ENCODE data around the gene SLC38A10.

The SLC38A10 gene

DNA sequence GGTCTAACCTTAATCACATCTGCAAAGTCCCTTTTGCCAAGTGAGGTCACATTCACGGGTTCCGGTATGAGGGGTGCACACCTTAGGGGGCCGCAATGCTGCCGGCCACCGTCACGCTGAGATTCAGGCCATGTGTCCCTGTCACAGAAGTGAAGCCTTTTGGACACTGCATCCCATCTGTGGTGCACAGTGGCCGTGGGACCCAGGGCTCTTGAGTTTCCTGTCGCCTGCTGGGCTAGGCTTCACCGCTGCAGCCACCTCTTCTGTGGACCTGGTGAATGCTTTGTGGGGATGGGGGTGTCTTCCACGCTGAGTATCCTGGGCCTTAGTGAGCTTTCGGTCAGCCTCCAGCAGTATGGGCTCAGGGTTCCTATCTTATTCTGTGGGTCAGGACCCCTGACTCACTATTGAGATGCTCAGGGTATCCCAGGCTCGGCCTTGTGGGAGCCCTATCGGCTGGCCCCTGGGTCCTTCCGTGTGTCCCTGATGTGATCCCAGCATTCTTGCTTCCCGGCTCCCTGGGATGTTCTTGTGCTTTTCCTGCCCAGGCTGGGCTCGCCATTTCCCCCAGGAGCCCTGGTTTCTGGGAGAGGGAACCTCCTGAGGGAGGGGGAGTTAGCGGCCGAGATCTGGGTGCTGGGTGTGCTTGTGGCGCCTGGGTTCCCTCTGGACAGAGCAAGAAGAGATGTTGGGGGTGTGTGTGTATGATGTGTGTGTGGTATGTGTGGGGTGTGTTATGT, 4.9 kb upstream of the SLC38A10 start:
- no peaks in the 10 kb centered on the region for H3K27me3 ChIP-seq (ENCODE audit: control insufficient read depth, insufficient read depth, low read length)
- no peak overlapping the region for H3K27ac ChIP-seq (ENCODE audit: low read length)
- H3K36me3 ChIP-seq (ENCODE audit: control insufficient read depth, low read depth, low read length) = no peaks in the 10 kb centered on the region
- no peaks in the 10 kb centered on the region for H3K9me3 ChIP-seq (ENCODE audit: control insufficient read depth, low read depth, low read length)
- H3K9ac ChIP-seq (ENCODE audit: low read length) = no peak overlapping the region
- no peak overlapping the region for H3K4me3 ChIP-seq (ENCODE audit: low read length)
- H3K4me1 ChIP-seq (ENCODE audit: control insufficient read depth, low read depth, low read length) = peaks cover 5% of the 10 kb centered on the region

DNA sequence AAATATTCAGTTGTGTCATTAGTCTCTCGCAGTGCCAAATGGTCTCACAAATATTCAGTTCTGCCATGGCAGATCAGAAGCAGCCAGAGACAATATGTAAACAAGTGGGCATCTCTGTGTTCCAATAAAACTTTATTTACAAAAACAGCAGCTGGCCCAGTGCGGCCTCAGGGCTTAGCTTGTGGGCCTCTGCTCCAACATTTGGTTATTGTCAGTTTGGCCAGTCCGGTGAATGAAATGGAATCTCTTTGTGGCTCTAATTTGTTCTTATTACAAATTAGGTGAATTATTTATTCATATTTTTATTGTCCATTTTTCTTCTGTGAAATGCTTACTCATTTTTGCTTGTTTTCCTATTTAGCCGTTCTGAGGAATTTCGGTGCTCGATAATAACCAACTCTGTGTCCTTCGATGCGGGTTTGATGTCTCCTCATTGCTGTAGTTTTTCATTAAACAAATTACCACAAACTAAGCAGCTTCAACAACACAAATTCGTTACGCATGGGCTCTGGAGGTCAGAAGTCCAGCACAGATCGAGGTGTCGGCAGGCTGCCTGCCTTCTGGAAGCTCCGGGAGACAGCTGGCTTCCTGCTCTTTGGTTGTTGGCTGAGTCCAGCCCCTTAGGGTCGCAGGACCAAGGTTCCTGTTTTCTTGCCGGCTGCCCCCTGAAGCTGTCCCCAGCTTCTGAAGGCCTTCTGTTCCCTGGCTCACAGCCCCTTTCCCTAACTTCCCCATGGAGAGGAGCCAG, 4.1 kb upstream of the SLC38A10 start:
- Histone ChIP-seq H3K4me3 (ENCODE audit: low read length) (no peak overlapping the region), H3K9ac (ENCODE audit: low read length) (no peak overlapping the region), H3K27ac (ENCODE audit: low read length) (no peak overlapping the region), H3K27me3 (ENCODE audit: control insufficient read depth, insufficient read depth, low read length) (no peaks in the 10 kb centered on the region), H3K9me3 (ENCODE audit: control insufficient read depth, low read depth, low read length) (no peaks in the 10 kb centered on the region), H3K4me1 (ENCODE audit: control insufficient read depth, low read depth, low read length) (peaks cover 5% of the 10 kb centered on the region), H3K36me3 (ENCODE audit: control insufficient read depth, low read depth, low read length) (no peaks in the 10 kb centered on the region)

DNA sequence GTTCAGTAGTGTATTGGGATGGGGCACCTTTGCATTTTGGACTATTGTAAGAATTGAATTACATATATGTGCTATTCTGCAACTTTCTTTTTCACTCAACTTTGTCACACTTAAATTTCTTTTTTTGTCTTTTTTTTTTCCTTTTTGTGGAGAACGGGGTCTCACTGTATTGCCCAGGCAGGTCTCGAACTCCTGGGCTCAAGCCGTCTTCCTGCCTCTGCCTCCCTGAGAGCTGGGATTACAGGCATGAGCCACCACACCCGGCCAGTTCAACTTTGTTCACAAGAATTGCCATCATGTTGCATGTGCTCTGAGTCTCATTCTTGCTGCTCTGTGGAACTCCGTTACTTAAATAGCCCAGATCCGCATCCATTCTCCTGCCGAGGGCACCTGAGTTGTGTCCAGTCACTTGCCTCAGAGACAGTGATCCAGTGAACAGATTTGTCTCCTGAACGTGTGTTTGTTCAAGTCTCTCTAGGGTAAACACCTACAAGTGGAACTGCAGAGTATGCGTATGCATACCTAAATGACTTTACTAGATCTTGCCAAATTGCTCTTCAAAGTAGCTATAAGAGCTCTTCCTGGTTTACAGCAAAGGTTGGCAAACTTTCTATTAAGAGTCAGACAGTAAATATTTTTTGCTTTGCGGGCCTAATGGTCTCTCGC, 3.4 kb upstream of the SLC38A10 start:
- Histone ChIP-seq H3K27ac (ENCODE audit: low read length) (no peak overlapping the region), H3K4me1 (ENCODE audit: control insufficient read depth, low read depth, low read length) (peaks cover 5% of the 10 kb centered on the region), H3K9ac (ENCODE audit: low read length) (no peak overlapping the region)

DNA sequence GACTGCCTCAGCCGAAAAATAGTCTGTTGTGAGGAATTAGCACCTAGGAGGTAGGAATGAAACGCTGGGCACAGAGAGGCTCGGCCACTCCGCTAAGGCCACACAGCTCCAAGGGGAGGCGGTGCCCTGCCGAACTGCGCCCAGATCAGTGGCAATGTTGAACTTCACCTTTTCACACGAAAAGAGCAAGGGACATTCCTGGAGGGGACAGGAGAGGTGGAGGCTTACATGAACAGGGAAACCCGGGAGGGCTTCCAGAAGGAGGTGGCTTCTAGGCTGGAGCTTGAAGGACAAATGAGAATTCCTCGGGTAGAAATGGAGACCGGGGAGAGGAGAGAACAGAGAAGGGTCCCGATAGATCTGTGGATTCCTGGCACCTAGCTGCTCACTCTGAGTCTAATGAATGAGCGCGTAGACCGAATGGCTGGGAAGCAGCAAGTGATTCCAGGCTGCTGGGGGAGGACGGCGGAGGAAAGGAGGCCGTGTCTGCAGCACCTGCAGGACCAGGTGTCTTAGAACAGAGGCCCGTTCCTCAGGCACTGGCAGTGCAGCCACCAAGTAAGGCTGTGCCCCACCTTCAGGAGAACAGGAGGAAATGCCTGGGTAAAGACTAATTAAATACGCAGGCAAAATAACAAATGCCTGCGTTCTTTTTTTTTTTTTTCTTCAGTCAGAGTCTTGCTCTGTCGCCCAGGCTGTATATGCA, 722 bp upstream of the SLC38A10 start:
- Histone ChIP-seq H3K4me3 (ENCODE audit: low read length) (peak overlapping the region; percentile 82), H3K9ac (ENCODE audit: low read length) (peak overlapping the region; percentile 61), H3K9me3 (ENCODE audit: control insufficient read depth, low read depth, low read length) (no peaks in the 10 kb centered on the region), H3K36me3 (ENCODE audit: control insufficient read depth, low read depth, low read length) (no peaks in the 10 kb centered on the region), H3K27me3 (ENCODE audit: control insufficient read depth, insufficient read depth, low read length) (no peaks in the 10 kb centered on the region), H3K27ac (ENCODE audit: low read length) (no peak overlapping the region), H3K4me1 (ENCODE audit: control insufficient read depth, low read depth, low read length) (peaks cover 5% of the 10 kb centered on the region)

More for the DNA sequence above, 3.4 kb upstream of the SLC38A10 start:
- Histone ChIP-seq H3K9me3 (ENCODE audit: control insufficient read depth, low read depth, low read length) (no peaks in the 10 kb centered on the region), H3K36me3 (ENCODE audit: control insufficient read depth, low read depth, low read length) (no peaks in the 10 kb centered on the region), H3K4me3 (ENCODE audit: low read length) (no peak overlapping the region), H3K27me3 (ENCODE audit: control insufficient read depth, insufficient read depth, low read length) (no peaks in the 10 kb centered on the region)

DNA sequence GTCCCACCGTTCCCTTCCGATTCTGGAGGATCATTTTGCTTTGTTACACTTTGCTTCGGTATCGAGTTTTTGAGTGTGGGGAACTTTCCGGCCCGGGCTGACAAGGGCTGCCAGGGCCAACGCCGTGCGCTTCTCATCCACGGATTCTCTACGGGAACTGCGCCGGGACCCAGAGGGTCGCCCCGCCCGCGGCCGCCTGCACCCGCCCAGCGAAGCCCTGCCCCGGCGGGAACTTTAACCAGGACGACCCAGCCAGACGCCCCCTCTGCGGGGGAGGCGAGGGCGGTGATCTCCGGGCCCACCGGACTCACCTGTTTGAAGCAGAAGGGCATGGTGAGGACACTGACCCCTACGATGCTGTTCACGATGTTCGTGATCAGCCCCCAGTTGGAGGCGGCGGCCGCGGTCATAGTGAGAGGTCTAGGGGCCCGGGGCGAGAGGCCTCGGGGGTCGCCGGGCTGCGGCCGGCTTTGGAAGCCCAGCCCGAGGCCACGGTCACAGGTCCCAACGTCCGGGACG, 536 bp downstream of the SLC38A10 start:
- H3K36me3 ChIP-seq (ENCODE audit: control insufficient read depth, low read depth, low read length) = no peaks in the 10 kb centered on the region
- H3K4me3 ChIP-seq (ENCODE audit: low read length) = peak overlapping the region; percentile 82
- peaks cover 5% of the 10 kb centered on the region for H3K4me1 ChIP-seq (ENCODE audit: control insufficient read depth, low read depth, low read length)
- no peaks in the 10 kb centered on the region for H3K27me3 ChIP-seq (ENCODE audit: control insufficient read depth, insufficient read depth, low read length)
- H3K9me3 ChIP-seq (ENCODE audit: control insufficient read depth, low read depth, low read length) = no peaks in the 10 kb centered on the region
- H3K9ac ChIP-seq (ENCODE audit: low read length) = peak overlapping the region; percentile 61
- H3K27ac ChIP-seq (ENCODE audit: low read length) = no peak overlapping the region

DNA sequence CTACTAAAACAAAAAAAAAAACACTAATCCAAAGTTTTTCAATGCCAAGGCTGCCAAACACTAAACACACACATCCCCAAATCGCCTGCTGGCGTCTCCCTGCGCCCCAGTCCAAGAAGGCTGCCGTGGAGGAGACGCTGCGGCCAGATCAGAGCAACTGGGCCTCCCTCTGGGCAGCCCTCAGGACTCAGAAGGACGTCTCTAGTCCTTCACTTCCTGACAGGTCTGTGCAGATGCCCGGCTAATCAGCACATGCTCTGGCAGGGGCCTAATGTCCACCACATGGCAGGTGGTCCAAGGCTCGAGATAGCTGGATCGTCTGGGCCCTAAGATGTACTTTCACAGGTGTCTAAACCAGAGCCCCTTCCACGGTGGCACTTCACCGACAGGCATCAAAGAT, 2.7 kb downstream of the SLC38A10 start:
- H3K9ac ChIP-seq (ENCODE audit: low read length) = no peak overlapping the region
- no peak overlapping the region for H3K4me3 ChIP-seq (ENCODE audit: low read length)
- H3K4me1 ChIP-seq (ENCODE audit: control insufficient read depth, low read depth, low read length) = peaks cover 5% of the 10 kb centered on the region
- H3K27me3 ChIP-seq (ENCODE audit: control insufficient read depth, insufficient read depth, low read length) = no peaks in the 10 kb centered on the region
- no peak overlapping the region for H3K27ac ChIP-seq (ENCODE audit: low read length)
- H3K9me3 ChIP-seq (ENCODE audit: control insufficient read depth, low read depth, low read length) = no peaks in the 10 kb centered on the region
- no peaks in the 10 kb centered on the region for H3K36me3 ChIP-seq (ENCODE audit: control insufficient read depth, low read depth, low read length)

DNA sequence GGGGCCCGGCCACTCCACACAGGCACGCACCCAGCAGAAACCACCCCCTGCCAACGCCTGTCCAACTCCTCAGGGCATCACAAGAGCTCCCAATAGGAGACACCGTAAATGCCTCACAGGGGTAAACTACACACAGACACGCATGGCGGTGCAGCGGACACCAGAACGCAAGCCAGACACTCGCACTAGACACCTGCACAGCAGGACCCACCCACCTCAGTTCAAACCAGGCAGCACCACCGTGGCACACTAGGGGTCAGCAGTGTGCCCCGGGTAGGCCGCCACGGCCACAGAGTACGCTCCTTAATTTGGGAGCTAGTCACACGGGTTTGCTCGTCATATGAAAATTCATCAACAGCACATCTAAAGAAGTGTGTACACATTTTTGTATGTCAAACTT, 3.4 kb downstream of the SLC38A10 start:
- Histone ChIP-seq H3K27ac (ENCODE audit: low read length) (no peak overlapping the region), H3K27me3 (ENCODE audit: control insufficient read depth, insufficient read depth, low read length) (no peaks in the 10 kb centered on the region), H3K4me1 (ENCODE audit: control insufficient read depth, low read depth, low read length) (peaks cover 5% of the 10 kb centered on the region), H3K9ac (ENCODE audit: low read length) (no peak overlapping the region), H3K9me3 (ENCODE audit: control insufficient read depth, low read depth, low read length) (no peaks in the 10 kb centered on the region), H3K4me3 (ENCODE audit: low read length) (no peak overlapping the region), H3K36me3 (ENCODE audit: control insufficient read depth, low read depth, low read length) (no peaks in the 10 kb centered on the region)

DNA sequence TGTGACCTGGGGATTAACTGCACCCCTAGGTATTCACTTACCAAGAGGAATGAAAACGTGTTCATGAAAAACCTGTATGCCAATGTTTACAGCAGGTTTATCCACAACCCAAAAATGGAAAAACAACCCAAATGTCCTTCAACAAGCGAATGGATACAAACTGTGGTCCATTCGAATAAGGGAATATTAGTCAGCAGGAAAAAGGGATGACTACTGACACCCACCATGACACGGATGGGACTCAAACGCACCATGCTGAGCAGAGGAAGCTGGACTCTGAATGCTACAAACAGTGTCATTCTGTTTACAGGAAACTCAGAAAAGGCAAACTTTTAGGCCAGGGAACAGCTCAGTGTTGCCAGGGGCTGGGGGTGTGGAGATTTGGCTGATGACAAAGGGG, 4.9 kb downstream of the SLC38A10 start:
- no peaks in the 10 kb centered on the region for H3K36me3 ChIP-seq (ENCODE audit: control insufficient read depth, low read depth, low read length)
- H3K9ac ChIP-seq (ENCODE audit: low read length) = no peak overlapping the region
- no peaks in the 10 kb centered on the region for H3K27me3 ChIP-seq (ENCODE audit: control insufficient read depth, insufficient read depth, low read length)
- H3K27ac ChIP-seq (ENCODE audit: low read length) = no peak overlapping the region
- H3K9me3 ChIP-seq (ENCODE audit: control insufficient read depth, low read depth, low read length) = no peaks in the 10 kb centered on the region
- no peak overlapping the region for H3K4me3 ChIP-seq (ENCODE audit: low read length)
- H3K4me1 ChIP-seq (ENCODE audit: control insufficient read depth, low read depth, low read length) = no peaks in the 10 kb centered on the region

DNA sequence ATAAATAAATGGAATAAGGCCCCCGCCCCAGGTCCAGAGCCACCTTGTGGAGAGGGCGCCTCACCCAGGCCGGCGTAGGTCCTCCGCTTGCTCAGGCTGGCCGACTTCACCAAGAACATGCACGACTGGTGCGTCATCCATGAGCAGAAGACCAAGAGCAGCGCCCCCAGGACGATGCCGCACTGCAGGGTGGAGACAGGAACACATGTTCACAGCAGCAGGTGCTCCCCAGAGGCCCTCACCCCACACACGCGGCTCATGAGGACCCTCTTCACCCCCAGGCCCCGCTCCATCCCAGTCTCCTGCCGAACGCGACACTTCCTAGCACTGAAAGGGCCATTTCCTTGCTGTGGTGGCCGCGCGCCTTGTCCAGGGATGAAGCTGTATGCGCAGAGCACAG, 5.5 kb downstream of the SLC38A10 start:
- Histone ChIP-seq H3K4me1 (ENCODE audit: control insufficient read depth, low read depth, low read length) (no peaks in the 10 kb centered on the region), H3K9me3 (ENCODE audit: control insufficient read depth, low read depth, low read length) (no peaks in the 10 kb centered on the region), H3K36me3 (ENCODE audit: control insufficient read depth, low read depth, low read length) (no peaks in the 10 kb centered on the region), H3K27ac (ENCODE audit: low read length) (no peak overlapping the region), H3K9ac (ENCODE audit: low read length) (no peak overlapping the region), H3K4me3 (ENCODE audit: low read length) (no peak overlapping the region), H3K27me3 (ENCODE audit: control insufficient read depth, insufficient read depth, low read length) (no peaks in the 10 kb centered on the region)

DNA sequence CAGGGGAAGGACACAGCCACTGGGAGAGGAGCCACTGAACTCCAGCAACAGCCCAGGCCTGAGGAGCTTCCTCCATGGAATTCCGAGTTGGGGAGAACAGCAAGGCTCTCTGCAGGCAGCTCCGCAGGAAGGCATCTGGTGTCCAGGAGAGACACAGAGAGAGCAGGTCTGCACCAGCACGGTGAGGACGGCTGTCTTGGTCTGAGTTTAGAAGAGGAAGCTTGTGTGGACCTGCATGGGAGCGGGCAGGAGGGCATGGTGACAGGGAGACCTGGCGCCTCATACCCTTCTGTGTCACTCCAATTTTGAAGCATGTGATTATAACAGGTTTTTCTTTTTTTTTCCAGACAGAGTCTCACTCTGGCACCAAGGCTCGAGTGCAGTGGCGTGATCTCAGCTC, 6.4 kb downstream of the SLC38A10 start:
- H3K36me3 ChIP-seq (ENCODE audit: control insufficient read depth, low read depth, low read length) = no peaks in the 10 kb centered on the region
- no peaks in the 10 kb centered on the region for H3K27me3 ChIP-seq (ENCODE audit: control insufficient read depth, insufficient read depth, low read length)
- no peak overlapping the region for H3K9ac ChIP-seq (ENCODE audit: low read length)
- H3K4me1 ChIP-seq (ENCODE audit: control insufficient read depth, low read depth, low read length) = no peaks in the 10 kb centered on the region
- H3K4me3 ChIP-seq (ENCODE audit: low read length) = no peak overlapping the region
- H3K9me3 ChIP-seq (ENCODE audit: control insufficient read depth, low read depth, low read length) = no peaks in the 10 kb centered on the region
- H3K27ac ChIP-seq (ENCODE audit: low read length) = no peak overlapping the region

DNA sequence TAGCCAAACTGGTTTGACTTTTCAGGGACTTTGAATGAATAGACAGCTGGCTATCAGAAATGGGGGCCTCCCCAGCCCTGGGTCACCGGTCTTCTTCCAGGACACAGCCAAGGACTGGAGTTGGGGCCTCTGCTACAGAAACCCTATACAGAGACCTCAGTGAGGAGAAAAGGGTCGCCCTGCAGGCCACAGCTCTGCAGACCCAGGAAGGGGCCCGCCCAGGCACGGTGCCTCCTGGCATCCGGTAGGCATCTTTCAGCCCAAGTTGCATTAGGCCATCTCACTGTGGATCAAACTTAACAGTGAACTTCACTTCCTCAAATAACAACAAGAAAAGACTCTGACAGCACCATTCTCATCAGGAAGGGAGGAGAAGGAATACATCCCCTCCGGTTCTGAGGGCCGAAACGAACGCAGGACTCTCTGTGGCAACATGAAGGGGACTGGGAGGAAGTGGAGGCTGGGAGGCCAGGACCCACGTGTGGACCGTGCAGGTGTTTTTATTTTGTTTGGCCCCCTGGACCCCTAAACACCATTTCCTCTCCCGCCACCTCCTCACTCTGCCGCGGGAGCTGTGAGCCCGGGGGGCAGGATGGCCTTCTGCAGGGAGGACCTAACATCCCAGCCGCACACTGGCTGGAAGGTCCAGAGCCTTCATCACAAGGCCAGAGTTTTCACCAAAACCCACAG, 7.2 kb downstream of the SLC38A10 start:
- no peaks in the 10 kb centered on the region for H3K4me1 ChIP-seq (ENCODE audit: control insufficient read depth, low read depth, low read length)
- H3K27ac ChIP-seq (ENCODE audit: low read length) = no peak overlapping the region
- H3K4me3 ChIP-seq (ENCODE audit: low read length) = no peak overlapping the region
- no peak overlapping the region for H3K9ac ChIP-seq (ENCODE audit: low read length)
- H3K9me3 ChIP-seq (ENCODE audit: control insufficient read depth, low read depth, low read length) = no peaks in the 10 kb centered on the region
- H3K36me3 ChIP-seq (ENCODE audit: control insufficient read depth, low read depth, low read length) = no peaks in the 10 kb centered on the region
- H3K27me3 ChIP-seq (ENCODE audit: control insufficient read depth, insufficient read depth, low read length) = no peaks in the 10 kb centered on the region

Measured in iPS-18a (cell line).